ENCODE results near the gene ASF1A.
"Not testable (repeated sequence)": the region's sequence is repeated elsewhere in the genome, so short reads cannot be mapped to it uniquely, and the experiment has no call there.

ASF1A gene

GRCh38 chr6:118860880-118861279, 33.1 kb upstream of the ASF1A start:
- no peaks in the 10 kb centered on the region for H3K9me3 ChIP-seq (ENCODE audit: severe bottlenecking)
- H3K36me3 ChIP-seq = no peaks in the 10 kb centered on the region
- no peak overlapping the region for H3K27ac ChIP-seq
- H3K4me3 ChIP-seq (ENCODE audit: low read depth, low read length) = no peak overlapping the region
- no peak for TF ChIP-seq CTCF (IDR thresholded peaks at IDR 0.05; ENCODE audit: low read depth, low read length)
- no peak for DNase-seq
- H3K27me3 ChIP-seq (ENCODE audit: insufficient read depth, low read depth, severe bottlenecking) = no peaks in the 10 kb centered on the region

GRCh38 chr6:118862443-118862842, 31.5 kb upstream of the ASF1A start:
- Histone ChIP-seq H3K36me3 (no peaks in the 10 kb centered on the region), H3K27me3 (ENCODE audit: insufficient read depth, low read depth, severe bottlenecking) (no peaks in the 10 kb centered on the region), H3K27ac (no peak overlapping the region), H3K9me3 (ENCODE audit: severe bottlenecking) (no peaks in the 10 kb centered on the region), H3K4me3 (ENCODE audit: low read depth, low read length) (no peak overlapping the region)
- no peak for TF ChIP-seq CTCF (IDR thresholded peaks at IDR 0.05; ENCODE audit: low read depth, low read length)
- DNase-seq = no peak

GRCh38 chr6:118864341-118865099, 29.4 kb upstream of the ASF1A start:
- H3K27me3 ChIP-seq (ENCODE audit: insufficient read depth, low read depth, severe bottlenecking) = no peaks in the 10 kb centered on the region
- DNase-seq = no peak
- no peak overlapping the region for H3K27ac ChIP-seq
- H3K9me3 ChIP-seq (ENCODE audit: severe bottlenecking) = peaks cover 3% of the 10 kb centered on the region
- no peaks in the 10 kb centered on the region for H3K36me3 ChIP-seq
- no peak overlapping the region for H3K4me3 ChIP-seq (ENCODE audit: low read depth, low read length)
- no peak for TF ChIP-seq CTCF (IDR thresholded peaks at IDR 0.05; ENCODE audit: low read depth, low read length)

- H3K27ac ChIP-seq = no peak overlapping the region
- H3K36me3 ChIP-seq = no peaks in the 10 kb centered on the region
- no peak for DNase-seq
- no peak overlapping the region for H3K4me3 ChIP-seq (ENCODE audit: low read depth, low read length)
- no peaks in the 10 kb centered on the region for H3K27me3 ChIP-seq (ENCODE audit: insufficient read depth, low read depth, severe bottlenecking)
- TF ChIP-seq CTCF (IDR thresholded peaks at IDR 0.05; ENCODE audit: low read depth, low read length) = no peak
- peaks cover 3% of the 10 kb centered on the region for H3K9me3 ChIP-seq (ENCODE audit: severe bottlenecking)
Observed at GRCh38 chr6:118865100-118865391, 28.9 kb upstream of the ASF1A start.

GRCh38 chr6:118867181-118867580, 26.8 kb upstream of the ASF1A start:
- Histone ChIP-seq H3K9me3 (ENCODE audit: severe bottlenecking) (peaks cover 3% of the 10 kb centered on the region), H3K27ac (no peak overlapping the region), H3K36me3 (no peaks in the 10 kb centered on the region), H3K27me3 (ENCODE audit: insufficient read depth, low read depth, severe bottlenecking) (no peaks in the 10 kb centered on the region), H3K4me3 (ENCODE audit: low read depth, low read length) (no peak overlapping the region)
- TF ChIP-seq CTCF (IDR thresholded peaks at IDR 0.05; ENCODE audit: low read depth, low read length) = no peak
- DNase-seq = no peak

GRCh38 chr6:118868901-118869300, 25.1 kb upstream of the ASF1A start:
- H3K27ac ChIP-seq; H3K4me3 ChIP-seq (ENCODE audit: low read depth, low read length); H3K9me3 ChIP-seq (ENCODE audit: severe bottlenecking); DNase-seq; H3K36me3 ChIP-seq; H3K27me3 ChIP-seq (ENCODE audit: insufficient read depth, low read depth, severe bottlenecking): not testable (repeated sequence)

All from WERI-Rb-1 (cell line).